Measurements from ENCODE around the gene DDC. TPM values are rescaled to one million over a fixed set of nuclear protein-coding genes. Genes with fewer than 3 reads are reported as not detected.

DDC gene
- total and polyA plus RNA-seq, 2 donors (not counting 1 experiment from before 2014, with no cell fraction given): not detected

- ATAC-seq (ENCODE audit: low read depth) (no peak), DNase-seq (no peak)
- 96% methylated on average over 15 of the region's 15 CpGs for WGBS (ENCODE audit: insufficient coverage)
- Histone ChIP-seq H3K79me2 (ENCODE audit: control insufficient read depth, insufficient read depth, low read length) (no peaks in the 10 kb centered on the region), H2AFZ (ENCODE audit: insufficient read depth, low read depth, low read length, poor library complexity, severe bottlenecking) (no peak overlapping the region), H3K4me2 (replicated peaks; ENCODE audit: low read depth, low read length, poor library complexity, severe bottlenecking) (no peak overlapping the region), H3K9me3 (ENCODE audit: control extremely low read depth in 1 of 3, control insufficient read depth in 2 of 3, insufficient read depth in 1 of 3, low read length in 2 of 3) (no peaks in the 10 kb centered on the region), H3K36me3 (replicated peaks in 1 of 2; ENCODE audit: control extremely low read depth in 1 of 2, control insufficient read depth in 1 of 2, extremely low read depth in 1 of 2, insufficient read depth in 2 of 2, low read length in 1 of 2) (no peaks in the 10 kb centered on the region), H3K9ac (ENCODE audit: low read length) (no peak overlapping the region), H4K20me1 (ENCODE audit: control insufficient read depth, insufficient read depth, low read length, poor library complexity, severe bottlenecking) (no peaks in the 10 kb centered on the region), H3K27me3 (replicated peaks in 1 of 4; ENCODE audit: control extremely low read depth in 1 of 4, control insufficient read depth in 3 of 4, insufficient read depth in 4 of 4, low read length in 3 of 4) (no peaks in the 10 kb centered on the region), H3K27ac (ENCODE audit: low read length in 2 of 2) (no peak overlapping the region), H3K4me1 (ENCODE audit: control insufficient read depth in 2 of 2, insufficient read depth in 2 of 2, low read length in 2 of 2) (no peaks in the 10 kb centered on the region), H3K4me3 (ENCODE audit: control extremely low read depth in 1 of 5, extremely low read depth in 1 of 5, insufficient read depth in 1 of 5, low read depth in 2 of 5, low read length in 4 of 5) (no peak overlapping the region)
- intact Hi-C loops (cut with micrococcal nuclease): no loop called here
- Mint-ChIP-seq H3K4me3 (no peak overlapping the region), H3K4me1 (no peaks in the 10 kb centered on the region), H3K27ac (no peak overlapping the region), H3K9me3 (ENCODE audit: insufficient read depth) (no peaks in the 10 kb centered on the region), H3K27me3 (peaks cover 7% of the 10 kb centered on the region)
- POLR2A ChIA-PET: no interaction called here
- CTCF ChIA-PET: no interaction called here
- no peak for TF ChIP-seq EZH2 (IDR thresholded peaks at IDR 0.05; ENCODE audit: borderline replicate concordance, insufficient read depth, low read depth, low read length, poor library complexity, severe bottlenecking)
- TF ChIP-seq CTCF (IDR thresholded peaks at IDR 0.05): no peak
These were observed 25.5 kb downstream of the DDC start for GRCh38 chr7:50539725-50540124.

GRCh38 chr7:50538478-50538877 is 26.7 kb downstream of the DDC start:
- TF ChIP-seq EZH2 (IDR thresholded peaks at IDR 0.05; ENCODE audit: borderline replicate concordance, insufficient read depth, low read depth, low read length, poor library complexity, severe bottlenecking) (no peak), CTCF (IDR thresholded peaks at IDR 0.05) (no peak)
- Histone ChIP-seq H3K4me3 (ENCODE audit: control extremely low read depth in 1 of 5, extremely low read depth in 1 of 5, insufficient read depth in 1 of 5, low read depth in 2 of 5, low read length in 4 of 5) (no peak overlapping the region), H3K4me1 (ENCODE audit: control insufficient read depth in 2 of 2, insufficient read depth in 2 of 2, low read length in 2 of 2) (no peaks in the 10 kb centered on the region), H4K20me1 (ENCODE audit: control insufficient read depth, insufficient read depth, low read length, poor library complexity, severe bottlenecking) (no peaks in the 10 kb centered on the region), H3K27me3 (replicated peaks in 1 of 4; ENCODE audit: control extremely low read depth in 1 of 4, control insufficient read depth in 3 of 4, insufficient read depth in 4 of 4, low read length in 3 of 4) (no peaks in the 10 kb centered on the region), H3K4me2 (replicated peaks; ENCODE audit: low read depth, low read length, poor library complexity, severe bottlenecking) (no peak overlapping the region), H3K36me3 (replicated peaks in 1 of 2; ENCODE audit: control extremely low read depth in 1 of 2, control insufficient read depth in 1 of 2, extremely low read depth in 1 of 2, insufficient read depth in 2 of 2, low read length in 1 of 2) (no peaks in the 10 kb centered on the region), H3K27ac (ENCODE audit: low read length in 2 of 2) (no peak overlapping the region), H3K79me2 (ENCODE audit: control insufficient read depth, insufficient read depth, low read length) (no peaks in the 10 kb centered on the region), H3K9ac (ENCODE audit: low read length) (no peak overlapping the region), H3K9me3 (ENCODE audit: control extremely low read depth in 1 of 3, control insufficient read depth in 2 of 3, insufficient read depth in 1 of 3, low read length in 2 of 3) (no peaks in the 10 kb centered on the region), H2AFZ (ENCODE audit: insufficient read depth, low read depth, low read length, poor library complexity, severe bottlenecking) (no peak overlapping the region)
- POLR2A ChIA-PET: no interaction called here
- Mint-ChIP-seq H3K9me3 (ENCODE audit: insufficient read depth) (no peaks in the 10 kb centered on the region), H3K4me1 (no peaks in the 10 kb centered on the region), H3K4me3 (no peak overlapping the region), H3K27me3 (peaks cover 4% of the 10 kb centered on the region), H3K27ac (no peak overlapping the region)
- WGBS (ENCODE audit: insufficient coverage): 90% methylated on average over 4 of the region's 4 CpGs
- CTCF ChIA-PET: no interaction called here
- intact Hi-C loops (cut with micrococcal nuclease): no loop called here
- DNase-seq (no peak), ATAC-seq (ENCODE audit: low read depth) (no peak)
